Body of pancreas (tissue), 4 donors: ENCODE data around the gene KLHL29. TPM values are rescaled to one million over a fixed set of nuclear protein-coding genes. Genes with fewer than 3 reads are reported as not detected.

ENCODE experiments used
- ATAC-seq: fragments of 150-250 bp; one replicate; pipeline ENCODE4 v1.9.1; 2016
- DNase-seq, 4 donors: peaks; one replicate each; pipeline ENCODE4 v3.0.0-alpha.2; 2019
- H3K27ac ChIP-seq, 4 donors: fragments of 200-600 bp; sonication (generic); 1 replicate in 3 of 4; 2 replicates in 1 of 4; pipeline versions ENCODE4 v1.5.1 to v1.6.1; 2016 to 2019; ENCODE audit warnings: mild to moderate bottlenecking in 1 of 4, mixed read lengths in 1 of 4, moderate library complexity in 1 of 4
- H3K27me3 ChIP-seq, 2 donors: fragments of 200-600 bp; sonication (generic); one replicate each; pipeline ENCODE4 v1.6.0; 2016; ENCODE audit warnings: mild to moderate bottlenecking in 1 of 2
- H3K36me3 ChIP-seq, 2 donors: fragments of 200-600 bp; sonication (generic); replicated peaks in 1 of 2; 2 replicates each; pipeline ENCODE4 v1.5.1; 2016; ENCODE audit warnings: low read depth in 2 of 2; ENCODE audit not compliant: insufficient read depth in 1 of 2
- H3K4me1 ChIP-seq: fragments of 200-600 bp; sonication (generic); one replicate; pipeline ENCODE4 v1.6.0; 2016
- H3K4me3 ChIP-seq, 2 donors: fragments of 200-600 bp; sonication (generic); 1 replicate in 1 of 2; 2 replicates in 1 of 2; pipeline ENCODE4 v1.5.1; 2016 to 2019
- H3K9me3 ChIP-seq, 3 donors: fragments of 200-600 bp; sonication (generic); 1 replicate in 2 of 3; 2 replicates in 1 of 3; pipeline ENCODE4 v1.5.1; 2016
- POLR2A ChIP-seq, 3 donors: fragments of 450-650 bp; IDR thresholded peaks; one replicate each; pipeline ENCODE4 v1.6.1; 2016; ENCODE audit warnings: antibody characterized with exemption in 3 of 3, mild to moderate bottlenecking in 2 of 3
- WGBS, 2 donors: methylation state at CpG; one replicate each; pipeline ENCODE4 v1.1.5; 2017; 5-methylcytosine and 5-hydroxymethylcytosine counted together
- intact Hi-C: fragments of 100-400 bp; cut with DNase I; formaldehyde crosslinking; loops from one replicate; pipeline ENCODE4 v1.15.1; 2023
- total RNA-seq, 2 donors: library from RNA; depleted of rRNA; stranded (reverse); fragments of >200 nt; gene quantifications; one replicate each; pipeline ENCODE4 v1.1.0, GENCODE V29; 2016
- TF ChIP-seq, protein P1 (sequence below), 7 experiments: fragments of 450-650 bp in 4 of 7; fragments of 200-600 bp in 3 of 7; sonication (generic) in 3 of 7; IDR thresholded peaks; one replicate each; pipeline ENCODE4 v1.5.1; 2016 to 2019; ENCODE audit warnings: antibody characterized with exemption in 7 of 7

Gene KLHL29
- total RNA-seq, 2 donors from 2014 or later, result 4.0 to 4.4 TPM

DNA sequence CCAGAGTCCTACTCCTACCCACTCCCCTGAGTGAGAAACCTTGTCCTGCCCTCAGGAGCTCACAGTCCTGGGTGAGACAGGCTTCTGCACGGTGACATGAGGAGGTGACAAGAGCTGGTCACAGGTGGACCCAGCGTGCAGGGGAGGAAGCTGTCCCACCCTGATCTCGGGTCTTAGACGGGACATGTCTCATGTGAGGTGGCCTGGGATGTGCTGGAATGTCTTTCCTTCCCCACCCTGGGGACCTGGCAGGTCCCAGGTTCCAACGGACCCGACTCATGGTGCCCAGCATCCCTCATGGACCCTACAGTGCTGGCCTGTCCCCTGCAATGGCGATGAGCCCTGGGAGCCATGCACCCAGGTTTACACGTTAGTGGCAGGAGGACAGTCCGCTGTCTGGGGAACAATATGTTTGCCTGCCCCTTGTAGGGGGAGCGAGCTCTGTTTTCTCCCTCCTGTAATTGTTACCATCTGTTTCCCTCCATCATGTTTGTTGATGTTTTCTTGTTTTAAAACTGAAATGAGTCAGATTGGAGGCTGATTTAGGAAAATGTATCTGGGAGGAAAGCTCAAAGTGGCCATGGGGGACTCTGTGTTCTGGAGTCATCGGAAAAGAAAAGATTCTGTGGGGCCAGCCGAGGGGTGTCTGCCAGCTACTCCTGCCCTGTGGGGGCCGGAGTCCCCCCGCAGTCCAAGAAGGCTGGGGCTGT, 238.1 kb downstream of the KLHL29 start:
- ATAC-seq (no peak), DNase-seq (no peak)
- no peak overlapping the region for H3K4me3 ChIP-seq
- H3K27ac ChIP-seq, result no peak overlapping the region
- no peaks in the 10 kb centered on the region for H3K27me3 ChIP-seq
- no peaks in the 10 kb centered on the region for H3K4me1 ChIP-seq
- 85 to 89% methylated on average over 14 of the region's 14 CpGs for WGBS, 2 donors
- H3K36me3 ChIP-seq, result no peaks in the 10 kb centered on the region
- intact Hi-C loops, result no loop called here
- no peak for TF ChIP-seq POLR2A (IDR thresholded peaks at IDR 0.05)
- TF ChIP-seq, protein P1, sequence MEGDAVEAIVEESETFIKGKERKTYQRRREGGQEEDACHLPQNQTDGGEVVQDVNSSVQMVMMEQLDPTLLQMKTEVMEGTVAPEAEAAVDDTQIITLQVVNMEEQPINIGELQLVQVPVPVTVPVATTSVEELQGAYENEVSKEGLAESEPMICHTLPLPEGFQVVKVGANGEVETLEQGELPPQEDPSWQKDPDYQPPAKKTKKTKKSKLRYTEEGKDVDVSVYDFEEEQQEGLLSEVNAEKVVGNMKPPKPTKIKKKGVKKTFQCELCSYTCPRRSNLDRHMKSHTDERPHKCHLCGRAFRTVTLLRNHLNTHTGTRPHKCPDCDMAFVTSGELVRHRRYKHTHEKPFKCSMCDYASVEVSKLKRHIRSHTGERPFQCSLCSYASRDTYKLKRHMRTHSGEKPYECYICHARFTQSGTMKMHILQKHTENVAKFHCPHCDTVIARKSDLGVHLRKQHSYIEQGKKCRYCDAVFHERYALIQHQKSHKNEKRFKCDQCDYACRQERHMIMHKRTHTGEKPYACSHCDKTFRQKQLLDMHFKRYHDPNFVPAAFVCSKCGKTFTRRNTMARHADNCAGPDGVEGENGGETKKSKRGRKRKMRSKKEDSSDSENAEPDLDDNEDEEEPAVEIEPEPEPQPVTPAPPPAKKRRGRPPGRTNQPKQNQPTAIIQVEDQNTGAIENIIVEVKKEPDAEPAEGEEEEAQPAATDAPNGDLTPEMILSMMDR (IDR thresholded peaks at IDR 0.05), result no peak
- no peaks in the 10 kb centered on the region for H3K9me3 ChIP-seq

DNA sequence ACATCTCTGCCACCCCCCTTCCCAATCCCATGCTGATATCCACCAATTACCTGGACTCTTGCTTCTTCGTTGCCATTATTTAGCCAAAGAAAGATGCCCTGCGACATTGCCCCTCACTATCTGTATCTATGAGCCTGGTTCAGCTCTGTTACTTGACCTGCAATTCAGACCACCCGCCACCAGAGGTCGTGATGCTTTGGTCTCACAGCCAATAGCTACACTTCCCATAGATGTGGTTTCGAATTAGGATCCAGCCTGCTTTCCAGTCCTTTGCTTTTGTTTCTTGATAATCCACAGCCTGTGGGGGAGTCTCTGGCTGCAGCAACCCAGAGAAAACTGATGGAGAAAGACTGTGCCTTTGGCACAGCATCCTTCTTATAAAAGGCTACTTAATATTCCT, 239.4 kb downstream of the KLHL29 start:
- TF ChIP-seq POLR2A (IDR thresholded peaks at IDR 0.05), result no peak
- TF ChIP-seq, protein P1 (IDR thresholded peaks at IDR 0.05), result peak in 2 of 7 experiments; percentile 16 to 24
- no peak for ATAC-seq
- Histone ChIP-seq H3K4me3 (no peak overlapping the region), H3K36me3 (no peaks in the 10 kb centered on the region), H3K9me3 (no peaks in the 10 kb centered on the region), H3K4me1 (no peaks in the 10 kb centered on the region), H3K27me3 (no peaks in the 10 kb centered on the region), H3K27ac (no peak overlapping the region)
- DNase-seq, result no peak
- intact Hi-C loops, result no loop called here
- WGBS, 2 donors, result 42 to 45% methylated on average over 5 of the region's 5 CpGs

DNA sequence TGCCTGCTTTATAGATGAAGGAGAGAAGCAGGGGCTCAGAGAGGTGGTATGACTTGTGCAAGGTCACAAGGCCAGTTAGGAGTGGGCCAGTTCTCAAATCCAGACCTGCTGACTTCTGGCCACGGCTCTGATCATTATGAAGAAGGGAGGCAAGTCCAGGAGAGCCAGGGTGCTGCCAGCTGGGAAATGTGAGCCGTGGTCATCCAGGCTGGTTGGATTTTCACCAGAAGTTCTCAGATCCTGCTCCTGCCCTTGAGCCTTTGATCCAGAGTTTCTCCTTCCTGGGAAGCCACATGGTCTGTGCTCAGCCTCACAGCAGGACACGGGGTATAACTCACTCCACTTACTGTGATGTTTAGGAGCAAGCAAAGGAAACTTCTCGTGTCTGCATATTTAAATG, 239.9 kb downstream of the KLHL29 start:
- intact Hi-C loops, result no loop called here
- H3K4me1 ChIP-seq, result no peaks in the 10 kb centered on the region
- no peak for DNase-seq
- TF ChIP-seq POLR2A (IDR thresholded peaks at IDR 0.05), result no peak
- TF ChIP-seq, protein P1 (IDR thresholded peaks at IDR 0.05), result no peak
- no peak for ATAC-seq
- no peaks in the 10 kb centered on the region for H3K27me3 ChIP-seq
- no peak overlapping the region for H3K27ac ChIP-seq
- no peak overlapping the region for H3K4me3 ChIP-seq
- WGBS, 2 donors, result 66 to 67% methylated on average over 4 of the region's 4 CpGs
- no peaks in the 10 kb centered on the region for H3K9me3 ChIP-seq
- no peaks in the 10 kb centered on the region for H3K36me3 ChIP-seq

DNA sequence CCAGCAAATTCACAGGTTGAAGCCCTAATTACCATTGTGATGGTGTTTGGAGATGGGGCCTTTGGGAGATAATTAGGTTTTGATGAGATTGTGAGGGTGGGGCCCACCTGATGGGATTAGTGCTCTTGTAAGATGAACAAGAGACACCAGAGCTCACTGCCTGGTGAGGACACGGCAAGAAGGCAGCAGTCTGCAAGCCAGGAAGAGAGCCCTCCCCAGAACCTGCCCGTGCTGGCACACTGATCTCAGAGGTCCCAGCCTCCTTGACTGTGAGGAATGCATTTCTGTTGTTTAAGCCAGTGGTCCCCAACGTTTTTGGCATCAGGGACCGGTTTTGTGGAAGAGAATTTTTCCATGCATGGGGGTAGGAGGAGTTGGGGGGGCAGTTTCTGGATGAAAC, 240.7 kb downstream of the KLHL29 start:
- no peaks in the 10 kb centered on the region for H3K36me3 ChIP-seq
- intact Hi-C loops, result no loop called here
- no peaks in the 10 kb centered on the region for H3K27me3 ChIP-seq
- no peak overlapping the region for H3K4me3 ChIP-seq
- no peak for TF ChIP-seq POLR2A (IDR thresholded peaks at IDR 0.05)
- TF ChIP-seq, protein P1 (IDR thresholded peaks at IDR 0.05), result no peak
- H3K9me3 ChIP-seq, result no peaks in the 10 kb centered on the region
- WGBS, 2 donors, result 65 to 85% methylated on average over 4 of the region's 4 CpGs
- H3K4me1 ChIP-seq, result no peaks in the 10 kb centered on the region
- H3K27ac ChIP-seq, result no peak overlapping the region
- ATAC-seq (no peak), DNase-seq (no peak)

DNA sequence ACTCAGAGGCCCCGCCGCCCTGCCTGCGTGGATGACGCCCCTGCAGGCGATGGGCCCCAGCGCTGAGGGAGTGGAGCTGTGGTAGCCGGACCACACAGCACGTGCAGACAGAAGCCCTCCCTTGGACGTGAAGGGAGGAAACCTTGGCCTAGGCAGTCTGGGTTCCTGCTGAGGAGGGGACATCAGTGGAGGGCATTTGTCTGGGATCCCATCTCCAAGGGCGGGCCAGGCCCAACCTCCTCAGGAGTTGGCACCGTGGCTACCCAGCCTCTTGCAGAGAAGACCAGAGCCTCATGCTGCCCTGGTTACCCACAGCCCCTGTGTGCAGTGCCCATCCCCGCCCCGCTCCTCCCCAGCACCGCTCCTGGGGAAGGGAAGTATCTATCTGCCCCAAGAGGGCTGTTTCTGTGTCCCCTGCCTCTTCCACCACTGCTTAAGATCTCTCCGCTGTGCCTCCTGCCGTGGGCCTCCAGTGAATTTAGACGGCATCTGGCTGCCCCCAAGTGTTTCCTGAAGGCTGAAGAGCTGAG, 241.8 kb downstream of the KLHL29 start:
- no peak for TF ChIP-seq POLR2A (IDR thresholded peaks at IDR 0.05)
- TF ChIP-seq, protein P1 (IDR thresholded peaks at IDR 0.05), result no peak
- H3K36me3 ChIP-seq, result no peaks in the 10 kb centered on the region
- 90 to 91% methylated on average over 9 to 17 of the region's 17 CpGs for WGBS, 2 donors
- no peaks in the 10 kb centered on the region for H3K27me3 ChIP-seq
- H3K27ac ChIP-seq, result no peak overlapping the region
- no peak overlapping the region for H3K4me3 ChIP-seq
- ATAC-seq (no peak), DNase-seq (no peak)
- intact Hi-C loops, result no loop called here
- no peaks in the 10 kb centered on the region for H3K4me1 ChIP-seq
- H3K9me3 ChIP-seq, result no peaks in the 10 kb centered on the region
